RWPE1 (cell line): ENCODE measurements around the gene PXDN.
A peak's percentile ranks its signal among the peaks of the same experiment; 100 is the strongest.

Source experiments
- CTCF ChIA-PET: fragments of 350-600 bp; sonication (Branson Sonifier 250); formaldehyde crosslinking; extraction: SDS; loops from one replicate; lab custom pipeline; 2021; lab: Yijun Ruan, JAX
- POLR2A ChIA-PET: fragments of 400-600 bp; formaldehyde crosslinking; extraction: SDS; loops from one replicate; lab custom pipeline; 2020; ENCODE audit warnings: antibody characterized with exemption; ENCODE audit not compliant: low non-redundant PET; lab: Yijun Ruan, JAX
- DNase-seq: peaks from one replicate; pipeline ENCODE4 v3.0.0; 2012; ENCODE audit warnings: low spot score
- H3K27ac ChIP-seq: fragments of 450-650 bp; 2 replicates; pipeline ENCODE4 v1.5.1; 2017
- CTCF ChIP-seq: fragments of 450-650 bp; conservative IDR thresholded peaks from 2 replicates; pipeline ENCODE4 v1.5.1; 2017; ENCODE audit warnings: low read depth, mild to moderate bottlenecking

Gene PXDN

GRCh38 chr2:1750933-1751766, 6.8 kb upstream of the PXDN start:
- ChIA-PET POLR2A (no interaction called here), CTCF (interaction anchor here (0.5 to 1.4 kb wide), 18 partner anchors 10 to 1018 kb away, joined by 3 to 7 read pairs (median 3); no protein-coding TSS in a partner anchor)
- peak; percentile 88 for TF ChIP-seq CTCF
- peak; percentile 61 for DNase-seq
- no peak overlapping the region; the same call in 1 of the 2 replicates for H3K27ac ChIP-seq

- no peak for TF ChIP-seq CTCF
- ChIA-PET CTCF (interaction anchor here (0.5 to 1.4 kb wide), 17 partner anchors 9 to 1724 kb away, joined by 3 to 7 read pairs (median 3); no protein-coding TSS in a partner anchor), POLR2A (no interaction called here)
- DNase-seq, result no peak
- no peak overlapping the region; the same call in 1 of the 2 replicates for H3K27ac ChIP-seq
Measured at GRCh38 chr2:1750270-1750932, 6.1 kb upstream of the PXDN start.

- no peak for TF ChIP-seq CTCF
- no peak for DNase-seq
- ChIA-PET CTCF (interaction anchor here (0.6 to 1.1 kb wide), 3 partner anchors 12 to 1723 kb away, joined by 3 to 4 read pairs (median 3); no protein-coding TSS in a partner anchor), POLR2A (no interaction called here)
- no peak overlapping the region for H3K27ac ChIP-seq
Measured at GRCh38 chr2:1749489-1750119, 5.3 kb upstream of the PXDN start.

GRCh38 chr2:1748741-1749488, 4.6 kb upstream of the PXDN start:
- ChIA-PET CTCF (interaction anchor here (1.1 kb wide), 1 partner anchor 73 kb away, joined by 3 read pairs; no protein-coding TSS in a partner anchor), POLR2A (no interaction called here)
- TF ChIP-seq CTCF, result no peak
- DNase-seq, result no peak
- H3K27ac ChIP-seq, result no peak overlapping the region

GRCh38 chr2:1748176-1748740, 3.9 kb upstream of the PXDN start:
- ChIA-PET CTCF (interaction anchor here (1.1 kb wide), 1 partner anchor 73 kb away, joined by 3 read pairs; no protein-coding TSS in a partner anchor), POLR2A (no interaction called here)
- DNase-seq, result no peak
- H3K27ac ChIP-seq, result no peak overlapping the region
- no peak for TF ChIP-seq CTCF
